K562 (cell line): Measurements from ENCODE around the gene LTK. TPM values are rescaled to one million over a fixed set of nuclear protein-coding genes. Genes with fewer than 3 reads are reported as not detected.

ENCODE experiments used
- ATF4 ChIP-seq: fragments of 450-650 bp; formaldehyde crosslinking; IDR thresholded peaks from 2 replicates; pipeline ENCODE4 v1.4.0; 2022; ENCODE audit warnings: mild to moderate bottlenecking, moderate library complexity
- ATF7 ChIP-seq: fragments of 450-650 bp; IDR thresholded peaks from 2 replicates; pipeline ENCODE4 v1.7.1; 2014; ENCODE audit warnings: mild to moderate bottlenecking, moderate library complexity
- CBFA2T3 ChIP-seq: fragments of 450-650 bp; IDR thresholded peaks from 2 replicates; pipeline ENCODE4 v1.6.1; 2017
- CCAR2 ChIP-seq: fragments of 200-400 bp; formaldehyde crosslinking; IDR thresholded peaks from 2 replicates; pipeline ENCODE4 v1.6.1; 2017; ENCODE audit warnings: mild to moderate bottlenecking, low read depth, low read length
- DACH1 ChIP-seq: fragments of 450-650 bp; IDR thresholded peaks from 2 replicates; pipeline ENCODE4 v1.6.1; 2018; ENCODE audit not compliant: partially characterized antibody
- E2F3 ChIP-seq: fragments of 250-450 bp; sonication (Bioruptor Pico); IDR thresholded peaks from 2 replicates; pipeline ENCODE4 v1.4.0; 2020; ENCODE audit warnings: mild to moderate bottlenecking
- ETS1 ChIP-seq: conservative IDR thresholded peaks from 2 replicates; pipeline ENCODE4 v1.6.1; 2011; ENCODE audit warnings: low read depth, mild to moderate bottlenecking, low read length; ENCODE audit not compliant: control insufficient read depth
- FOSL1 ChIP-seq: fragments of 200-800 bp; sonication (Bioruptor generic); conservative IDR thresholded peaks from 2 replicates; pipeline ENCODE4 v1.6.1; 2016; ENCODE audit warnings: missing genetic modification characterization, missing compliant biosample characterization
- JUND ChIP-seq, 2 experiments: IDR thresholded peaks; 2 replicates in 1 of 2; 3 replicates in 1 of 2; pipeline ENCODE4 v1.6.1; 2011; ENCODE audit warnings: borderline replicate concordance in 2 of 2, low read depth in 2 of 2, low read length in 2 of 2, improper control_type of control experiment in 1 of 2, missing biosample characterization in 1 of 2, missing genetic modification characterization in 1 of 2, missing genetic modification reagents in 1 of 2
- KAT7 ChIP-seq: sonication (generic); formaldehyde crosslinking; IDR thresholded peaks from 2 replicates; pipeline ENCODE4 v1.8.0; 2022; ENCODE audit warnings: missing genetic modification reagents, mild to moderate bottlenecking, borderline replicate concordance
- KDM4B ChIP-seq, 2 experiments: fragments of 450-650 bp in 1 of 2; sonication (generic) in 1 of 2; IDR thresholded peaks; 2 replicates each; pipeline ENCODE4 v1.6.1; 2016 to 2017; ENCODE audit warnings: borderline replicate concordance in 2 of 2, antibody characterized with exemption in 1 of 2, low read depth in 1 of 2, mild to moderate bottlenecking in 1 of 2
- MAFK ChIP-seq: IDR thresholded peaks from 2 replicates; pipeline ENCODE4 v1.6.1; 2011; ENCODE audit warnings: low read length, improper control_type of control experiment
- NELFE ChIP-seq: IDR thresholded peaks from 2 replicates; pipeline ENCODE4 v1.6.1; 2011; ENCODE audit warnings: mild to moderate bottlenecking; ENCODE audit not compliant: insufficient read depth, insufficient read length
- NR2C2 ChIP-seq, 2 experiments: fragments of 200-800 bp in 1 of 2; sonication (Bioruptor generic) in 1 of 2; sonication (generic) in 1 of 2; formaldehyde crosslinking in 1 of 2; IDR thresholded peaks; 2 replicates each; pipeline versions ENCODE4 v1.6.1 to v1.8.0; 2016 to 2022; ENCODE audit warnings: mild to moderate bottlenecking in 1 of 2, missing compliant biosample characterization in 1 of 2, missing genetic modification characterization in 1 of 2, missing genetic modification reagents in 1 of 2
- RAD21 ChIP-seq, 2 experiments: fragments of 250-450 bp in 1 of 2; fragments of 450-650 bp in 1 of 2; sonication (Bioruptor Pico) in 1 of 2; formaldehyde crosslinking in 1 of 2; IDR thresholded peaks in 1 of 2; conservative IDR thresholded peaks in 1 of 2; 2 replicates each; pipeline versions ENCODE4 v1.4.0 to v1.8.0; 2020 to 2022; ENCODE audit warnings: mild to moderate bottlenecking in 2 of 2, moderate library complexity in 1 of 2
- SMARCA4 ChIP-seq: fragments of 450-650 bp; IDR thresholded peaks from 2 replicates; pipeline ENCODE4 v1.6.1; 2016
- SMARCE1 ChIP-seq: fragments of 450-650 bp; IDR thresholded peaks from 2 replicates; pipeline ENCODE4 v1.7.1; 2016; ENCODE audit warnings: mild to moderate bottlenecking
- TRIM24 ChIP-seq, 2 experiments: fragments of 450-650 bp; IDR thresholded peaks; 2 replicates each; pipeline ENCODE4 v1.6.1; 2016
- ZKSCAN1 ChIP-seq: fragments of 150-350 bp; IDR thresholded peaks from 2 replicates; pipeline ENCODE4 v1.6.1; 2016; ENCODE audit warnings: low read depth, low read length
- ZNF584 ChIP-seq: fragments of 200-800 bp; sonication (Bioruptor generic); IDR thresholded peaks from 2 replicates; pipeline ENCODE4 v1.6.1; 2016; ENCODE audit warnings: low read depth, mild to moderate bottlenecking, missing genetic modification characterization, missing compliant biosample characterization
- ZNF589 ChIP-seq: fragments of 200-800 bp; sonication (Bioruptor generic); IDR thresholded peaks from 2 replicates; pipeline ENCODE4 v1.6.1; 2016; ENCODE audit warnings: low read depth, missing genetic modification characterization, missing compliant biosample characterization
- ZNF699 ChIP-seq: fragments of 250-450 bp; sonication (Bioruptor Pico); IDR thresholded peaks from 2 replicates; pipeline ENCODE4 v1.8.0; 2021; ENCODE audit warnings: mild to moderate bottlenecking, moderate library complexity; ENCODE audit not compliant: insufficient replicate concordance
- polyA plus RNA-seq, 8 experiments: library from polyadenylated mRNA; depleted of rRNA in 4 of 8; stranded (reverse) in 5 of 8; unstranded in 3 of 8; fragments of >200 nt; fragmentation: Nextera tagmentation in 2 of 8; fragmentation: Illumina TruSeq in 1 of 8; extraction: Ambion mirVana in 2 of 8; extraction: Trizol in 1 of 8; gene quantifications; 2 replicates each; pipeline versions ENCODE4 v1.2.1 to v1.2.3, GENCODE V29; 2011 to 2014; ENCODE audit warnings: inconsistent platforms in 1 of 8, missing spikeins in 1 of 8
- total RNA-seq, 7 experiments: library from RNA; depleted of rRNA in 6 of 7; stranded (reverse); fragments of >200 nt in 6 of 7; fragmentation: Illumina TruSeq in 2 of 7; extraction: Trizol in 2 of 7; gene quantifications; 2 replicates each; pipeline versions ENCODE4 v1.2.1 to v1.2.3, GENCODE V29; 2011 to 2021; ENCODE audit warnings: low replicate concordance in 1 of 7
- TF ChIP-seq, protein P1 (sequence below): fragments of 200-800 bp; sonication (Bioruptor generic); IDR thresholded peaks from 2 replicates; pipeline ENCODE4 v1.6.1; 2017; ENCODE audit warnings: missing genetic modification characterization, missing compliant biosample characterization

Gene LTK
- total and polyA plus RNA-seq, 9 of the 15 experiments (the other 6 are each of a cell fraction or from before 2014, with no cell fraction given): 0.25 to 4.4 (median 1.8) TPM

DNA sequence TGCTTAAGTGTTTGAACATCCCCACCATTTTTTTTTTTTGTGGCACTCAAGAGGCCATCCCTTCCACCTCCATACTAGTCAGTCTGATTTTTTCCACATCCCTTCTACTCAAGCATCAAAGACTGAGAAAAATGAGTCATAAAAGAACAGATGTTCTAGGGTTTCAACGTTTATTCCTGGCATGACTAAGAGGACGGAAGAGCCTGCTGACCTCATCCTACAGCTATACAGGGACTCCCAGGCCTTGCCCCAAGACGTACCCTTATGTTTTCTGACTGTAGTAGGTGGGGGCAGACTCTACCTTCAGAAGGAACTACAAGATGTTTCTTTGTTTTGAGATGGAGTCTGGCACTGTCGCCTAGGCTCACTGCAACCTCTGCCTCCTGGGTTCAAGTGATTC lies 23.3 kb downstream of the LTK start (continued):
- 0 out of 2 replicates have a peak, but pooled peaks have one; percentile 10 for TF ChIP-seq MAFK
- TF ChIP-seq CCAR2: no peak
- no peak for TF ChIP-seq ZKSCAN1
- peak; percentile 90 for TF ChIP-seq JUND (IDR thresholded peaks at IDR 0.05; ENCODE audit: borderline replicate concordance, low read depth, low read length)
- peak; percentile 80 for TF ChIP-seq JUND (tag; IDR thresholded peaks at IDR 0.05; ENCODE audit: borderline replicate concordance, low read depth, low read length)
- no peak for TF ChIP-seq ZNF699 (CRISPR knock-in tag)
- TF ChIP-seq RAD21 (CRISPR knock-in tag; conservative IDR thresholded peaks at IDR 0.05 in 1 of 2, IDR thresholded peaks at IDR 0.05 in 1 of 2): no peak
- TF ChIP-seq KAT7 (CRISPR knock-in tag): no peak
- TF ChIP-seq ATF7: peak; percentile 64; the same call in 1 of the 2 replicates
- TF ChIP-seq SMARCA4: peak; percentile 48; the same call in 1 of the 2 replicates
- no peak for TF ChIP-seq NELFE
- TF ChIP-seq FOSL1 (tag): peak; percentile 93
- TF ChIP-seq TRIM24 (IDR thresholded peaks at IDR 0.05): 0 out of 4 replicates have a peak, but pooled peaks of 1 of the 2 experiments have one; percentile 40
- peak; percentile 6 for TF ChIP-seq DACH1
- TF ChIP-seq ETS1: no peak
- TF ChIP-seq KDM4B (IDR thresholded peaks at IDR 0.05; ENCODE audit: borderline replicate concordance in 2 of 2, low read depth in 1 of 2): no peak
- TF ChIP-seq ZNF584 (CRISPR knock-in tag): peak; percentile 67; the same call in 1 of the 2 replicates
- peak; percentile 86 for TF ChIP-seq ZNF589 (CRISPR knock-in tag)
- TF ChIP-seq SMARCE1: 0 out of 2 replicates have a peak, but pooled peaks have one; percentile 46
- TF ChIP-seq E2F3: no peak
- TF ChIP-seq, protein P1, sequence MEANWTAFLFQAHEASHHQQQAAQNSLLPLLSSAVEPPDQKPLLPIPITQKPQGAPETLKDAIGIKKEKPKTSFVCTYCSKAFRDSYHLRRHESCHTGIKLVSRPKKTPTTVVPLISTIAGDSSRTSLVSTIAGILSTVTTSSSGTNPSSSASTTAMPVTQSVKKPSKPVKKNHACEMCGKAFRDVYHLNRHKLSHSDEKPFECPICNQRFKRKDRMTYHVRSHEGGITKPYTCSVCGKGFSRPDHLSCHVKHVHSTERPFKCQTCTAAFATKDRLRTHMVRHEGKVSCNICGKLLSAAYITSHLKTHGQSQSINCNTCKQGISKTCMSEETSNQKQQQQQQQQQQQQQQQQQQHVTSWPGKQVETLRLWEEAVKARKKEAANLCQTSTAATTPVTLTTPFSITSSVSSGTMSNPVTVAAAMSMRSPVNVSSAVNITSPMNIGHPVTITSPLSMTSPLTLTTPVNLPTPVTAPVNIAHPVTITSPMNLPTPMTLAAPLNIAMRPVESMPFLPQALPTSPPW: peak; percentile 31; the same call in 1 of the 2 replicates
- TF ChIP-seq ATF4 (CRISPR knock-in tag): no peak
- TF ChIP-seq CBFA2T3: peak; percentile 26; the same call in 1 of the 2 replicates
- no peak for TF ChIP-seq NR2C2 (CRISPR knock-in tag; IDR thresholded peaks at IDR 0.05)
- peak; percentile 21; the same call in 1 of the 2 replicates for TF ChIP-seq NR2C2 (tag; IDR thresholded peaks at IDR 0.05)
